ENCODE measurements around the gene PDZD2.

GRCh38 chr5:32108167-32108566 is 469.2 kb downstream of the PDZD2 start:
- no peak for TF ChIP-seq CTCF (IDR thresholded peaks at IDR 0.05; ENCODE audit: low read depth, low read length)
- no peak for TF ChIP-seq EZH2phosphoT487 (IDR thresholded peaks at IDR 0.05; ENCODE audit: low read depth)

Data from OCI-LY3 (cell line).